Sigmoid colon (tissue), 7 donors: ENCODE results near the gene COPZ2. TPM values are rescaled to one million over a fixed set of nuclear protein-coding genes. Genes with fewer than 3 reads are reported as not detected.

Experiments
- DNase-seq: peaks from one replicate; pipeline ENCODE4 v3.0.0-alpha.2; 2019
- H3K27ac ChIP-seq, 4 donors: fragments of 200-600 bp; sonication (generic); one replicate each; pipeline ENCODE4 v1.5.1; 2016 to 2019; ENCODE audit warnings: mild to moderate bottlenecking in 1 of 4
- H3K27me3 ChIP-seq, 3 donors: fragments of 200-600 bp; sonication (generic); one replicate each; pipeline ENCODE4 v1.5.1; 2019; ENCODE audit warnings: mild to moderate bottlenecking in 1 of 3
- H3K36me3 ChIP-seq, 4 donors: fragments of 200-600 bp; sonication (generic); one replicate each; pipeline ENCODE4 v1.5.1; 2016 to 2019
- H3K4me1 ChIP-seq, 4 donors: fragments of 200-600 bp; sonication (generic); one replicate each; pipeline ENCODE4 v1.5.1; 2017 to 2019
- H3K4me3 ChIP-seq, 4 donors: fragments of 200-600 bp; sonication (generic); one replicate each; pipeline ENCODE4 v1.5.1; 2017 to 2019; ENCODE audit warnings: mild to moderate bottlenecking in 2 of 4, moderate library complexity in 1 of 4
- H3K9me3 ChIP-seq, 4 donors: fragments of 200-600 bp in 3 of 4; sonication (generic) in 3 of 4; one replicate each; pipeline versions ENCODE4 v1.5.1 to v1.6.1; 2013 to 2019
- CTCF ChIP-seq, 4 experiments: fragments of 450-650 bp in 3 of 4; fragments of 200-600 bp in 1 of 4; IDR thresholded peaks; one replicate each; pipeline ENCODE4 v1.5.1; 2016 to 2019; ENCODE audit warnings: antibody characterized with exemption in 4 of 4, mild to moderate bottlenecking in 3 of 4, moderate library complexity in 2 of 4
- EP300 ChIP-seq, 4 donors: sonication (generic); formaldehyde crosslinking; IDR thresholded peaks; one replicate each; pipeline ENCODE4 v1.6.1; 2017; ENCODE audit warnings: antibody characterized with exemption in 4 of 4
- POLR2A ChIP-seq, 2 donors: fragments of 450-650 bp; IDR thresholded peaks; one replicate each; pipeline ENCODE4 v1.6.1; 2016; ENCODE audit warnings: antibody characterized with exemption in 2 of 2, mild to moderate bottlenecking in 2 of 2, moderate library complexity in 2 of 2
- POLR2AphosphoS5 ChIP-seq, 4 donors: sonication (generic); formaldehyde crosslinking; IDR thresholded peaks; one replicate each; pipeline ENCODE4 v1.6.1; 2017; ENCODE audit warnings: antibody characterized with exemption in 4 of 4
- WGBS, 2 donors: extraction: QIAGEN DNeasy Blood & Tissue Kit; methylation state at CpG; one replicate each; pipeline ENCODE4 v1.1.7; 2013; 5-methylcytosine and 5-hydroxymethylcytosine counted together
- intact Hi-C: fragments of 100-400 bp; cut with DNase I; formaldehyde crosslinking; loops from one replicate; pipeline ENCODE4 v1.15.1; 2023
- polyA plus RNA-seq, 3 donors: library from polyadenylated mRNA; stranded (reverse); fragments of 200-250 nt; gene quantifications; one replicate each; pipeline ENCODE4 v1.2.3, GENCODE V29; 2013
- total RNA-seq, 4 donors: library from RNA; depleted of rRNA; stranded (reverse); fragments of >200 nt; gene quantifications; one replicate each; pipeline ENCODE4 v1.1.0, GENCODE V29; 2016
- donor health status: healthy with polysubstance abuse.
- donor health status: Bipolar disorder and iron deficiency.
- donor health status: healthy.

The COPZ2 gene
- total and polyA plus RNA-seq, 7 donors: 5.5 to 64.0 (median 52.3) TPM

- H3K4me1 ChIP-seq: peaks cover 0 to 38% (median 34%) of the 10 kb centered on the region in 4 donors
- DNase-seq: no peak
- peaks cover 0 to 7% (median 0%) of the 10 kb centered on the region in 3 donors for H3K27me3 ChIP-seq
- 90 to 94% methylated on average over 1 of the region's 1 CpG for WGBS, 2 donors
- intact Hi-C loops: loop anchor here (10.0 kb wide), 1 partner anchor 586 kb away; the partner anchor contains the start of genes HOXB7 and HOXB8
- no peak overlapping the region for H3K4me3 ChIP-seq
- H3K9me3 ChIP-seq: no peaks in the 10 kb centered on the region
- TF ChIP-seq POLR2A (IDR thresholded peaks at IDR 0.05) (no peak), EP300 (IDR thresholded peaks at IDR 0.05) (no peak), POLR2AphosphoS5 (IDR thresholded peaks at IDR 0.05) (no peak), CTCF (IDR thresholded peaks at IDR 0.05) (no peak)
- H3K36me3 ChIP-seq: peaks cover 0 to 6% (median 0%) of the 10 kb centered on the region in 4 donors
- no peak overlapping the region for H3K27ac ChIP-seq
These were observed 8.9 kb downstream of the COPZ2 start for GRCh38 chr17:48028736-48029135.

- 70 to 88% methylated on average over 12 of the region's 12 CpGs for WGBS, 2 donors
- no peak overlapping the region for H3K4me3 ChIP-seq
- peaks cover 0 to 8% (median 7%) of the 10 kb centered on the region in 3 donors for H3K27me3 ChIP-seq
- no peak overlapping the region for H3K27ac ChIP-seq
- intact Hi-C loops: loop anchor here (10.0 kb wide), 1 partner anchor 587 kb away; the partner anchor contains the start of genes HOXB7 and HOXB8
- DNase-seq: no peak
- H3K36me3 ChIP-seq: no peaks in the 10 kb centered on the region
- H3K9me3 ChIP-seq: no peaks in the 10 kb centered on the region
- peaks cover 0 to 47% (median 43%) of the 10 kb centered on the region in 4 donors for H3K4me1 ChIP-seq
- TF ChIP-seq CTCF (IDR thresholded peaks at IDR 0.05) (no peak), EP300 (IDR thresholded peaks at IDR 0.05) (no peak), POLR2AphosphoS5 (IDR thresholded peaks at IDR 0.05) (no peak), POLR2A (IDR thresholded peaks at IDR 0.05) (no peak)
These were observed 10.1 kb downstream of the COPZ2 start for GRCh38 chr17:48027322-48027981.

GRCh38 chr17:48026502-48027321 lies 10.9 kb downstream of the COPZ2 start:
- H3K4me1 ChIP-seq: peaks cover 0 to 47% (median 43%) of the 10 kb centered on the region in 4 donors

More at GRCh38 chr17:48026502-48027321, 10.9 kb downstream of the COPZ2 start:
- WGBS, 2 donors: 14 to 29% methylated on average over 18 of the region's 18 CpGs
- Histone ChIP-seq H3K4me3 (no peak overlapping the region), H3K27me3 (peaks cover 0 to 8% (median 7%) of the 10 kb centered on the region in 3 donors), H3K36me3 (no peaks in the 10 kb centered on the region), H3K27ac (peak overlapping the region; percentile 26 to 90 (median 76)), H3K9me3 (no peaks in the 10 kb centered on the region)
- intact Hi-C loops: loop anchor here (1.0 to 10.0 kb wide), 2 partner anchors 48 to 588 kb away; partner anchors contain the start of genes HOXB7 and HOXB8
- DNase-seq: peak; percentile 93
- TF ChIP-seq POLR2A (IDR thresholded peaks at IDR 0.05) (no peak), POLR2AphosphoS5 (IDR thresholded peaks at IDR 0.05) (peak in 1 of 4 donors; percentile 40), EP300 (IDR thresholded peaks at IDR 0.05) (no peak), CTCF (IDR thresholded peaks at IDR 0.05) (peak; percentile 83 to 93 (median 88))
